HG03135 (cell line): ENCODE measurements around the gene SAMD4A.
A peak's percentile ranks its signal among the peaks of the same experiment; 100 is the strongest.
"Not testable (repeated sequence)": the region's sequence is repeated elsewhere in the genome, so short reads cannot be mapped to it uniquely, and the experiment has no call there.

Experiments used
- ATAC-seq: cut with Tn5 transposase; IDR thresholded peaks from one replicate; pipeline ENCODE4 v1.9.1; 2021; ENCODE audit warnings: mild to moderate bottlenecking, moderate library complexity; ENCODE audit not compliant: unreplicated experiment

The SAMD4A gene

DNA sequence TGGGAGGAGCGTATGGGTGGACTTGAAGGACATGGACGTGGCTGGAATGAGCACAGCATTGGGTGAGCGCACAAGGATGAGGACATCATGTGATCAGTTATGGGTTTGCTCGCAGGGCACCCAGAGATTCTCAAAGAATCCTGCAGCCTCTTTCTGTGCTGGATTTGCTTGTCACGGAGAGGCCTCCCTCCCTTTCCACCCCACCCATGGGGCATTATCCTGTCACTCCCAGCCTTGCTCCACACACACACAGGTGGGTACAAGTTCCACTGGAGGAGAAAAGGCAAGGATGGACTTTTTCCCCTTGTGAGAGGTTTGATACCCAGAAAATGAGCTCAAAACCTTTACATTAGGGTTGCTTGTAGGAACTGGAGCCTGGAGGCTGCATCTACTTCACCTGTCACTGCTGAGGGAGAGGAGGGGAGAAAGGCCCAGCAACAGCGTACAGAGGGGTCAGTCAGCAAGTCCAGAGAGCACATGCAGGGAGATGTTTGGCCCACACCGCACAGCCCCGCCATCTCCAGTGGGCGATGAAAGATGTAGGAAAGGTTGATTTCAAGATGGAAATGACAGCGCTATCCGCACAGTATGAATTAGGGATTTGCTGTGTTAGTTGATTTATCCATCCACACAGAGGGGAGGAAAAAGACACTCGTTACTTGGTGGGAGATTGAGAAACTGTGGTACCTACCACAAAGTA is 223.0 kb downstream of the SAMD4A start:
- ATAC-seq = no peak

DNA sequence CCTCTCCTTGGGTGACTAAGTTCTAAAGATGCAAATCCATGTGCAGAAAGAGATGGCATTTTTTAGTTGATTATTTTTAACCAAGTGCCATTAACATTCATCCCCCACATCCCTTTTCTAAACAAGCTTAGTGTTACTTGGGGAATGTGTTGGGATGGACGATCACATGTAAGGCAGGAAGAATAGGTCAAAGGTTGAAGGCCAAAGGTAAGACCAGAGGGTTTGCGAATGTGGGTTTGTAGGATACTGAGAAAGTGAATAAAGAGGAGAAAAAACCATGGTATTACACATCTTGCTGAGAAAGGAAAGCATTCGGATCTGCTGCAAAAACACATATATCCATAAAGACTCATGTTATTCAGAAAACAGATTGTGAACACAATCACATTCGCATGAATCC is 224.1 kb downstream of the SAMD4A start:
- ATAC-seq = no peak

DNA sequence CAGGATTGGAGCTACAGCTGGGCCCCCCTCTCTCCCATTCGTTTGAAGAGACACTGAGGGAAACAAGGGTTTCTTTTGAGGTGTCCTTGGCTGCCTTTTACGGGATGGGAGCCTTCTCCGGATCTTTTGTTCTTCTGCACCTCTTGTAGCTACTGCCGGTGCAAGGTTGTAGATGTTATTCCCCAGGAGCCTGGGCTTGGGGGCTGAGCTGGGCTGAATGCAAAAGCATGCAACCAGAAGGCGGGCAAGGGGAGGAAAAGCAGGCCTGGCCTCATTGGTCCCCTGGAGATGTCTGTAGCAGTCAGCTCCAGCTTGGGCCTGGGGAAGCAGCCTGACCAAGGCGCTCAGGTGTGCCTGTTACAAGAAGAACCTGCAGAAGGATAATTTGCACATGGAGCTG is 225.4 kb downstream of the SAMD4A start:
- ATAC-seq = no peak

DNA sequence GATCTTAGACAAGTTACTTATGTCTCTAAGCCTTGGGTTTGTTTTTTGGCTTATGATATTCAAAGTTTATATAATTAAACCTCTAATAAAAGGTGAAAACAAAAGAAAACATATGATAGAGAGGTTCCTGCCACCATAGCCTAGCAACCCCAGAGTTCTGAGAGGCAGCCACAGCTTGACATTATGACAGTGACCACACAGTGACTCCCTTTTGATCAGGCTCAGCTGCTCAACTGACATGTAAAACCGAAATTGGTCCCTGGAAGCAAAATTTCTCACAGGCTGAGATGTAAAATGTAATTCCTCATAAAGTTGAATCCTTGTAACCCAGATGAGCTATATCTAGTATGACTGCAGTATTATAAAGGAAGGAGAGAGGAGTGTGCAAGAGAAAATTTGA is 227.2 kb downstream of the SAMD4A start:
- no peak for ATAC-seq

DNA sequence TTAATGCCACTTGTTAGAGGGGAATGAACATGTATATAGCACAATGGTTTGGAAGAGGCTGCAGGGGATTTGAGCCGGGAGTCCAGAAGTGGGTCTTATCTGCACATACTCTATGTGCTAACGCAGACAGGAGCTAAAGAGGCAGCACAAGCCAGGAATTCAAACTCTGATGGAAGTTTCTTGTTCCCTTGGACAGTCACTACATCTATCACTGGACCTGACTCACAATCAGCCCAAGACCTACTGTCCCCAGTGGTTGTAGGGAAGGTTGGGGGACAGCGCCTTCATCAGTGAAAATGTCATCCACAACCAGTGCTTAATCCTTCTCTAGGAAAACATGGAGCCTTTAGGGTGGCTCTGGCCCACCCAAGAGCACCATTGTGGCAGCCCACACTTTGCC is 227.9 kb downstream of the SAMD4A start:
- ATAC-seq = no peak

DNA sequence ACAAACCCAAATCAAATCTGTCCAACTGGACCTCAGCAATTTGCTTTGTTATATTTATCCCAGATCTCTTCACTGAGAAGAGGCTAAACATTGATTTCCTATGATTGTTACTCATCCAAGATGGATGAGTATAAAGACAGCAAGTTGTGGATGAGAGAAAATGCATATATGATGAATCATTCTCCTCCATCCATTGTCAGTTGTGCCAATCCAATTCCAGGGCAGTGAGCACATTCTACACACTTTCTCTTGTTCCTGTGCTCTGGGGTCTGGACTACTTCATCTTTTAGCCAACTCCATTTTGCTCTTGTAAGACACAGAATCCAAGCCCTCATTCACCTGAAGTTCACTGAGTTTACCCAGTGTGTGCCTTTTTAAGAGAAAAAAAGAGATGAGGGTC is 230.0 kb downstream of the SAMD4A start:
- ATAC-seq = no peak

DNA sequence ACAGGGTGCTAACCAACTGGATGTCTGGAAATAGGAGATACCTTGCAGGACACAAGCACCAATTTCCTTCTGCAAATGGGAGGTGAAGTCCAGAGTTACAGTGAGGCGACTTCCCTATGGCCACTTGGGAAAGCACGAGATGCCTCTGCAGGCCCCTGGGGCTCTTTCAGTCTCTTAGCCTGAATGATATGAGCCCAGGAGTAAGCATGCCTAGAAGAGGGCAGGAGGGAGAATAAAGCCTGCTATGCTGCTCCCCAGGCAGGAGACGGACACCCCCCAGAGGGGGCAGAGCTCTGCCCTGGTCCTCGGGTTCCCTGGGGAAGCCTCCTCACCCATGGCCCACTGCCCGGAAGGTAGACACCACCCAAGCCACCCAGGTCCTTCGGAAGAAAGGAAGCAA is 230.6 kb downstream of the SAMD4A start:
- ATAC-seq = no peak

DNA sequence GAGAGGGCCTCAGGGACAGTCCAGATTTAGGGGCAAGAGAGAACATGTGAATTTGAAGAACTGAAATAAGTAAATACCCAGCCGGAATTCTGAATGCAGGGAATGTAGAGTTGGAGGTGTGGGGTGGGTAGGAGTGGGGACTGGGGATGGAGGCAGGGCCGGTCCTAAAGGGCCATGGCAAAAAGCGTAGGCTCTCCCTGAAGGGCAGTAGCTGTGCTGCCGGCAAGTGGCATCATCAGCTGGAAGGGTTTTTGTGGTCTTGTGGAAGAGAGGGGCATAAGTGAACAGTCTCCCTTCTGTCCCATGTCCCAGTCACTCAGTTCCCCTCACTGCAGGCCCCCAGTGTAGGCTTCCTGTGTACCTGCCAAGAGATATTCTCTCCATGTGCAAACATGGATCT is 231.1 kb downstream of the SAMD4A start:
- ATAC-seq = no peak

DNA sequence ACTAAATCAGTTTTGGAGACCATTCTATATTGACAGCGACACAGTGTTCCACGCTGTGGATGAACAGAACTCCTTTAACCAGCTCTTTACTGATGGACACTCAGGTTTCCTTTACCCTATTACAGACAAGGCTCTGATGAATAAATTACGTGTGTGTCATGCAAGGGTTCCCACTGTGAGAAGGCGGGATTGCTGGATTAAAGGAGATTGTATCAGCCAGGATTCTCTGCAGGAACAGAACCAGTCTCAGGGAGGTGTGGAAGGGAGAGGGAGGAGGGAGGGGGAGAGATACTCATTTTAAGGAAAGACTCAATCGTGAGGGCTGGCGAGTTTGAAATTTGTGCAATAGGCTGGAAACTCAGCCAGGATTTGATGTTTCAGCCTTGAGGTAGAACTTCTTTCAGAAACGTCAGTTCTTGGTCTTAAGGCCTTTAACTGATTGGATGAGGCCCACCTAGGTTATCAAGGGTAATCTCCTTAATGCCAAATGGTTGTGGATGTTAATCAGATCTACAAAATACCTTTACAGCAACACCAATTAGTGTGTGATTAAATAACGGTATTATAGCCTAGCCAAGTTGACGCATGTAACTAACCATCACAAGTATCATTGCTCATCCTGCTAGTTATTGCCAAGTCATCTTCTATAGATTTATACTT is 231.7 kb downstream of the SAMD4A start:
- no peak for ATAC-seq

DNA sequence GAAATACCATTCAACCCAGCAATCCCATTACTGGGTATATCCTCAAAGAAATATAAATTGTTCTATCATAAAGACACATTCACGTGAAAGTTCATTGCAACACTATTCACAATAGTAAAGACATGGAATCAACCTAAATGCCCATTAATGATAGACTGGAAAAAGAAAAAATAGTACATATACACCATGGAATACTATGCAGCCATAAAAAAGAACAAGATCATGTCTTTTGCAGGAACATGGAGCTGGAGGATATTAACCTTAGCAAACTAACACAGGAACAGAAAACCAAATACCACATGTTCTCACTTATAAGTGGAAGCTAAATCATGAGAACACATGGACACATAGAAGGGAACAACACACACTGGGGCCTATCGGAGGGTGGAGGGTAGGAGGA is 234.6 kb downstream of the SAMD4A start:
- ATAC-seq = not testable (repeated sequence)

DNA sequence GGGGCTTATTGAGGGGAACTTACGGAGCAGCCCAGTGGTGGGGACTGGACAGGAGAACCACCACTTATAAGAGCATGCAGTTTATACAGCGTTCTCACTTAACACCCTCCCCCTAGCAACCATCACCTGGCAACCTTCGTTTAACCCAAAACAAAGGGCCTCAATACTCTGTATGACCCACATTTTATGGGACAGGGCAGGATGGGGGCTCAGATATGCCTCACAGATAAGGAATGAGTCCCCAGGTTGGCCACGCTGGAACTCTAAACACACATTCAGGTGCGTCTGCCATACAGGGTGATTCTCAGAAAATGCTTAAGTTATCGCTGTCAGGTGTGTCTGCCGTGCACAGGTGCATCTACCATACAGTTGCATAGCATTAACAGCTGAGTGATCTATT is 236.5 kb downstream of the SAMD4A start:
- no peak for ATAC-seq

DNA sequence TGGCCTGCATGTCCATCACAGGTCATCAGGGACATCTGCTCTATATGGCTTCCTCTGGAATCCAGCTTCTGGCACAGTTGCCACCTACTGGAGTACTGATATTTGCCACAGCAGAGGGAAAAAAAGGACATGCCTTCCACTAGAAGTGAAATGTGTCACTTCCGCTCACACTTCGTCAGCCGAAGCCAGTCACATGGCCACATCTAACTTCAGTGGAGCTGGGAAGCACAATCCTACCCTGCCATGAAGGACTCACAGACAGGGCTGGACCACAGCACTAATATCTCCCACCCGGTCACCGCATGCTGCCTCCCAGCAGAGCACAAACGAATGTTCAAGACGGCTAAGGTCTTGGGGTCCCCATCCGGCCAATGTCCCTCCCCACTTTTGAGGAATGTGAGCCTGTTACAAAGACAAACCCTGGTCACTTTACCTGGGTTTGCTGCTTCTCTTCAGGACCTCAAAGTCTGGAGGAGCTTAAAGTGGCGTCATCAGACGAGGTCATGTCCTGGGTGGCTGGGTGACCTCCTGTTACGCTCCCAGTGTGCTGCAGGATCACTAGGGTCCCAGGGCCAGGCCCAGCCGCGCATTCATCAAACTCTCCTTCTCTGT is 237.1 kb downstream of the SAMD4A start:
- ATAC-seq = no peak

DNA sequence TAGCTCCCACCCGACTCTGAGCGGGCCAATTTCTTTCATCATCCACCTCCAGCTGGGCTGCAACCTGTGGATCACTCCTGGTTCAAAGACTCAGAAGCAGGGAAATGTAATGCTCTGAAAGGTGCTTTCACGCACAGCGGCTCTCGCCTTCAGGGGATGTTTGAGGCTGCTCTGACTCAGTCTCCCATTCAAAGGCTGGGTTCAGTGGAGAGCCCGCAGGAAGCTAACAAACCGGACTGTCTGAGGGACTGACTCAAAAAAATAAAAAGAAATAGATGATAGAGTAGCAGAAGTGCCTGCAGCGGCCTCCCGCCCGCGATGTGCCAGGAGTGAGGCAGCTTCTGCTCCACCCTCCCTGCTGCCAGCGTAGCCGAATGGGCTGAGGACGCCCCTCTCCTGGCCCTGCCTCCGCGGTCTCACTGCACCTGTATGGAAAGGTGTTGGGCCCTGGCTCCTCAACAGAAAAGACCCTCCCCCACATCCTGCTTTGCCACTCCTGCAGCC is 237.7 kb downstream of the SAMD4A start:
- no peak for ATAC-seq

DNA sequence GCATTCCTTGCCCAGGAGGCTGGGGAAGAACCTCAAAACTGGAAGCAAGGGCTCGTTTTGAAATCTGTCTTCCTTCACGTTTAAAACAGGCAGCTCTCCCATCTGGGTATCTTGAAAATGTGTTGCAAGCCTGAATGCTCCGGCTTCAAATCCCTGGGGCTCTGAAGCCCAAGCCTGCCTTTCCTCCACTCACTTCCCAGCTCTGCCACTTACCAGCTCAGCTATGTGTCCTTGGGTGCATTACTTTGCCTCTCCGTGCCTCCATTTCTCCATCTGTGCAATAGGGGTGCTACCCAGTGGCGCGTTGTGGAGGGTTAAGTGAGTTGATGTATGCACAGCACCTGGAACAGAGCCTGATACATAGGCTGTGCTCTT is 238.1 kb downstream of the SAMD4A start:
- no peak for ATAC-seq

DNA sequence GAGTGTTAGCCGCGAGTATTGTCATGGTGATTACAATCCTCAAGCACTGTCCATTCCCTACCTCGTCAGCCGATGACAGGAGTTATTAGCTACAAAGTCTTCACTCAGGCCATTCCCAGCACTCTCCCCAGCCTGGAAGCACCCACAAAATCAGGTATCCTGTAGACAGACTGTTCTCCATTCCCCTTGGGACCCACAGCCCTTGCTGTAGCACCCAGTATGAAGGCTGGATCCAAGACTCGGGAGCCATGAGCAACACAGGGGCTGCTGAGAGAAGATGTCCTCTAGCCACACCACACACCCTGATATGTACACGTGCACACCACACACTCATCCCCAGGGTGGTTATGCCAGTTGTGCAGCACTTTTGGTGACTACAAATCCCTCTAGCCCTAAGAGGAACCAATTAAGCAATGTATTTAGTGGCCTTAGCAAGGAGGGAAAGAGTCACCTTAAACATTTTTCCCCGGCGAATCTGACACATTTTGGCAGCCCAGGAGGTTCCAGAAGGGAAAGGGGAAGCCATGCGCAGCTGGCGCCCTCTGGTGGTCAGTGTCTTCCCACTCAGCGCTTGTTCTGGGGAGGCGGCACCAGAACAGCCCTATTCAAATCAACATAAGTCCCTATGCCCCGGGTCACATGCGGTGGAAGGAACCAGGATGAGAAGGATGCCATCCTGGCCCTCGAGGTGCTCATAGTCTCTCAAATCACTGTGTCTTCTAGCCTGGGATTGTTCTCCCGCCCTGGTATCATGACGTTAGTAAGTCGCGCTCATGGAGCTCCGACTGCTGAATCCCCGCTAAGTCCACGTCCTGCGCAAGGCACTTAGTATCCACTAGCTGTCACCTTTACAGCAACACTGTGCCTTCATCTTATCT is 238.8 kb downstream of the SAMD4A start:
- ATAC-seq = peak; percentile 56

DNA sequence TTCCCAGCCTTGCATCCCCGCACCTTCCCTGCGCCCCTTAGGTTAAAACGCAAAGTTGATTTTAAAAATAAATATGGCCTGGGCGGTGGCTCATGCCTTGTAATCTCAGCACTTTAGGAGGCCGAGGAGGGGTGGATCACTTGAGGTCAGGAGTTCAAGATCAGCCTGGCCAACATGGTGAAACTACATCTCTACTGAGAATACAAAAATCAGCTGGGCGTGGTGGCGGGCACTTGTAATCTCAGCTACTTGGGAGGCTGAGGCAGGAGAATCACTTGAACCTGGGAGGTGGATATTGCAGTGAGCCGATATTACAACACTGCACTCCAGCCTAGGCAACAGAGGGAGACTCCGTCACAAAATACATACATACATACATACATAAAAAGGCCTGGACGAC is 239.7 kb downstream of the SAMD4A start:
- no peak for ATAC-seq

DNA sequence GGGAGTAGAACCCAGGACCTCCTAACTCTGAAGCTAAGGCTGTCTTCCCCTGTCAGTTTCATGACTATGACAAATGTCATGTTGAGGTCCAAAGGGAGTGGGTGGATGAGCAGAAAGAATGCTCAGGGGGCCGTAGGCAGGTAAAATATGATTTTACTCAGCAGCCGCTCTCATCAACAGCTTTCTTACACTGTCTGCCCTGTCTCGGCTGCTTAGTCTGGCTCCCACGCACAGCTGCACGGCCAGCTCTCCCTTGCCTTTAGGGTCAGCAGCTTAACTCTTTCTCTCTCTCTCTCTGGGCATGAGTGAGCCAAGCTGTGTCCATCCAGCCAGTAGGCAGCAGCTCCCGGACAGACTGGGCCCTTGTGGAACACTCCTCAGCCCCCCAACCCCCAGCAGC is 240.5 kb downstream of the SAMD4A start:
- ATAC-seq = no peak

DNA sequence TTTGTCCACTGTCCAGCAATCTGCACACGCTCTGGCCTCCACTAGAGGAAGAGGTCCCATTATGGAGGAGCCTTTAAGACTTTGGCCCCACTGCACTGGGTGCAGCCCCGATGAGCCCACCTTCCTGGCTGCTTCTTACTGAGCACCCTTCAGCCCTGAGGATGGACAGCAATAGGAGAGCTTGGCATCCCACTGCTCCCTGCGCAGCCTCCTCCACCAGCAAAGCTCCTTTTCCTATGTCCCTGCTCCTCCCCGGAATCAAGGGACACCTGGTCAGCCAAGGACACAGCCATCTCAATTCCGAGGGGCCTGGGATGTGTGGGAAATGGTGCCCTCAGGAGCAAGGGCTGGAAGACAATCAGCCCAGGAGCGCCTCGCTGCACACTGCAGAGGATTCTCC is 241.0 kb downstream of the SAMD4A start:
- no peak for ATAC-seq

DNA sequence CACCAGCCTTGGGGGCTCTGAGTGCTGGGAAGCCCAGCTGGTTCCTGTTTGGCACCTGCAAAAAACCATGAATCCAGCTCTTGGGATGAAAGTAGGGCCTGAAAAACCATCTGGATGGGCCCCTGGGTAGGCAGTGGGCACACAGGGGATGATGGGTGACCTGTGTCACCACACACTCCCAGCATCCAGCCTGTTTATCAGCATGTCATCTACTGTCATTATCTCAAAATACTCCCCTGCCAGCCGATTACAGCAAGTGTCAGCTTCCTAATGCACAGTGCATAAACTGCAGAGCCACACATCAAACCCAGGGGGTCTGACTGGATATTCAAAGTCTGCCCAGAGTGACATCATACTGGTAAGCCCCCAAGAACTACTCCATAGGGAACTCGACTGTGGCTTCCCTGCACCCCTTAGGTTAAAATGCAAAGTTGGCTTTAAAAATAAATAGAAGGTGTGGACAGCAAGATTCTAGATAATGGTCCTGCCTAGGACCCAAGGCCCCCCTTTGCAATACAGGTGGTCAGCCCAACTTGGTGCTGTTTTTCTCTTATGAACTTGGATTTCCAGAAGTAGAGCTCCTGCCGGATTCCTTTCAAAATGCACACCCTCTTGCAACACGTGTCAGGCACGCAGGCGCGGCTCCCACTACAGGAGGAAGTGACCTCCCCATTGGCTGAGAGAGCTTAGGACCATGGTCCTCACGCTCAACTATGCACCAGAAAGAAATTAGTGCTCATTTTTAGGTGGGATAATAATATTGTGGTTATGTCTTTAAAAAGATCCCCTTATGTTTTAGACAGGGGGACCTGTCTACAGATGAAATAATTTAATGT is 241.6 kb downstream of the SAMD4A start:
- ATAC-seq = no peak

DNA sequence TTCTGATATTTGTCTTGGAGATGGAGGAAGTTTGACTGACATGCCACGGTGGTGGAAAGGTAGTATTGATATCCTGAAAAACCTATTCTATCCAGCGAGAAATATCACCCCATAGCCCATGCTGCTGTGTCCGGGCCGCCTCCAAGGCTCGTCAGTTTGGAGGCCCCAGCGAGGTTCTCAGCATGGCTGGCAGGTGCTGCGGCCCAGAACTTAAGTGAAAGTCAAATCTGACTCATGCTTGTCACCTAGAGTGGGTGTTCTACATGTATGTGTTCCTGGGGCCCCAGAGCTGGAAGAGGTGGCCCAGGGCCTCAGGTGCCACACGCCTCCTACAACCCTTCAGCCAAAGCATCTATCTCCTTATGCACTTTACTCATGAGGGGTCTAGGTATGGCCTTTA is 242.8 kb downstream of the SAMD4A start:
- ATAC-seq = no peak
